Measurements from ENCODE around the gene MAGI2.

Gene MAGI2

DNA sequence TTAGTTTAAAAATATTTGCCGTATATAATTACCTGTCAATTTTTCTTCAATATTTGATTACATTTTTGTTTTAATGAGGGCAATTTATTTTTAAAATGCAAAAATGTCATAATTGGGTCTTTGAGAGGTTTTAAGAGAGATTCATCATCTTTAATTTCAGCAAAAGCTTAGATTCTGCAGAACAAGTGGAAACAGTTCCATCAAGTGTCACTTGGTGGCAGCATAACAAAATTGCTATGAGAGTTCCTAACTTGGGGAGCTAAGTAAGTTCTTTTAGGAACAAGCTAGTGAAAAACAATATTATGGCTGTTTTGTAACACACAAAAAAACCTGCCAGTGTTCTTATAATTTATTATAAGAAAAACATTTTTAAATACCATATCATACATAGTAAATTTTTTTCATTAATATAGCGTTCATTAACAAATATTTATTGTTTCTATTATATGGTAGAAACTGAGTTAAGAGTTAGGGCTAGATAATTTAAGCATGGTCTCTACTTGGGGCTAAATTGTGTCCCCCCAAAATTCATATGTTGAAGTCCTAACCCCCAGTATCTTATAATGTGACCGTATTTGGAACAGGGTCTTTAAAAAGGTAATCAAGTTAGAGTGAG lies 155.2 kb downstream of the MAGI2 start:
- DNase-seq: peak; percentile 77

DNA sequence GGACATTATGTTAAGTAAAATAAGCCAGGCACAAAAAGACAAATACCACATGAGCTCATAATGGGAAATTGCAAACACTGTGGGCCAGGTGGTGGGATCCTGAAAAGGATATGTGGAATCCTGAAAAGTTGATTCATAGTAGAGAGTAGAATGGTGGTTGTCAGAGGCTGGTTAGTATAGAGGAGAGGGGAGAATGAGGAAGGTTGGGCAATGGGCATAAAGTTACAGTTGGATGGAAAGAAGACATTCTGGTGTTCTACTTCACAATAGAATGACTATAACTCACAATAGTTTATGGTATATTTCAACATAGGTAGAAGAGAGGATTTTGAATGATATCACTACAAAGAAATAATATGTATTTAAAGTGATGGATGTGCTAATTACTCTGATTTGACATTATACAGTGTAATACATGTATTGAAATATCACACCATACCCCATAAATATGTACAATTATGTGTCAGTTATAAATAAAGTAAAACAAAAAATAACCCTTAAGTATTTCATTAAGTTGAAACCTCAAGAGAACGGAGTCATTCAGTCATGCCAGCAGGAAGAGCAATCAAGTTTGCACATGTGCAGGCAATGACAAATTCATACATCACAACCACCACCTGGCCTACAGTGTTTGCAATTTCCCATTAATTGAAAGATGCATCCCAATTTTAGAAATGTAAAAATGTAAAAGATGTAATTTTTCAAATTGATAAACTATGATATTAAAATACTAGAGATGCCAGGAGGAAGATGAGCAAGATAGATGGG lies 156.7 kb downstream of the MAGI2 start:
- DNase-seq: no peak

GRCh38 chr7:79293655-79294142 lies 159.8 kb downstream of the MAGI2 start:
- no peak for DNase-seq

DNA sequence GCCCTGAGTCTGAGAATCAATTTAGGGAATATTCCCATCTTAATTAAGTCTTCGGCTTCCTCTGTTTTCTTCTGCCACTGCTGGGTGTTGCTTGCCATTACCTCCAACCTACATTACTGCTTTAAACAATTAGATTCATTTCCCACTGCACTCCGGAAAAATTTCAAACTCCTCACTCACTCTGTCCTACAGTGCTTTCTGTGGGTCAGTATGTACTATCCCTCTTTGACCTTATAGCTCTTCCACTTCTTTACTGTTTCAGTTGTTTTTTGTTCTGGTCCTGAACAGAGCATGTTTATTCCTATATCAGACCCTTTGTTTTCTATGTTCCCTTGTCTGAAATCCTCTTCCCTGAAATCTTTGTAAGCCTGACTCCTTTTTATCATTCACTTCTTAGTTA lies 160.6 kb downstream of the MAGI2 start:
- DNase-seq: no peak

- no peak for DNase-seq
These were observed 162.0 kb downstream of the MAGI2 start for GRCh38 chr7:79291498-79291865.

- no peak for DNase-seq
These were observed 162.5 kb downstream of the MAGI2 start for GRCh38 chr7:79290841-79291497.

GRCh38 chr7:79290398-79290797 lies 163.1 kb downstream of the MAGI2 start:
- no peak for DNase-seq

DNA sequence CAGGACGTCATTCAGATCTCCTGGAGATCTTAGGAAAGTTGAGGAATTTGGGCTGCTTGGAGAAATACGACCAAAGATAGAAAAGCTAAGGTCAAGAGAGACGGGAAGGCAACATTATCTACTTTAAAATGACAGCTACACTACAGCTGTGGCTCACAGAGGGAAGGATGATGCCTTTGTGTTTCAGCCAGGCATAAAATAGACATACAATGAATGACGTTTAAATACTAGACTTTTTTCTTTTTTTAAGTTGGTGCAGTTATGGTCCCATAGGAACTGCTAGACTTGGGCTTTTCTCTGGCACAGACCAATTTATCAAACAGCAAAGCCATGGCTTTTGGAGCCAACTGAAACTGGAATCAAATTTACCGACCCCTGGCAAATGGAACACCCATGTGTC lies 164.8 kb downstream of the MAGI2 start:
- no peak for DNase-seq

- DNase-seq: no peak
These were observed 165.5 kb downstream of the MAGI2 start for GRCh38 chr7:79287981-79288380.

- DNase-seq: no peak
These were observed 167.3 kb downstream of the MAGI2 start for GRCh38 chr7:79286181-79286580.

GRCh38 chr7:79285756-79286155 lies 167.7 kb downstream of the MAGI2 start:
- no peak for DNase-seq

DNA sequence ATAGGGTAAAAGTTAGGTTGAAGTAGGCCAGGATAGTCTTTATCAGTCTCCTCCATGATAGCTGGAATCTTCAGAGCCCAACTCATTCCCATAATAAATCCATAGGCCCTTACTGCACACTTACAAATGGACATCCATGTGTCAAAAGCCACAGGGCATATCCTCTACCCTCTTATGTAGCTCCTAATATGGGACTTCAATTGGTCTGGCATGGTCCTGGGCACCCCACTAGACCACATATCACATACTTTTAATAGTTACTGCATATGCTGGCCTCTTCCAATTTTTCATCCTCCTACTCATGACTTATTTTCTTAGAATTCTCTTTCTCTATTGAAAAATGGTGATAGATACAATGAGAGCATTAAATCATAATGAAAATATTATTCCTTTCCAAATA lies 169.3 kb downstream of the MAGI2 start:
- DNase-seq: no peak

- DNase-seq: no peak
These were observed 170.4 kb downstream of the MAGI2 start for GRCh38 chr7:79282882-79283602.

GRCh38 chr7:79282070-79282694 lies 171.3 kb downstream of the MAGI2 start:
- DNase-seq: peak; percentile 48

GRCh38 chr7:79281426-79281825 lies 172.0 kb downstream of the MAGI2 start:
- DNase-seq: no peak

DNA sequence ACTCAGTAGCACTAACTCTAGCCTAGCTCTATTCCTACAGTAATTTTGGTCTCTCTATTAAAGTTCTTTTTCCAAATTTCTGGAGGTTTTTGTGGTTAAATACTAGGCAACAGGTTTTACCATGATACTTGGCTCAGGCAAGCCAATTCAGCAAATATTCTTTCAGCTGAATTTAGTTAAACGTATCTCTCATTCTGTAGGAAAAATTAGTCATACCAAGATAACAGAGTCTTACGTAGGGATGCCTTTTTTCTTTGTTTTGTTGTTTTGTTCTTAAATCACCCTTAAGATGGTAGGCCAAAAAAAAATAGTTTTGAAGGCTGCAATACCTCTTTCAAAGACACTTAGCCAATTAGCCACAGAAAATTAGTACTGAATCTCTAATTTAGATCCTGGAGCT lies 180.5 kb downstream of the MAGI2 start:
- DNase-seq: no peak

DNA sequence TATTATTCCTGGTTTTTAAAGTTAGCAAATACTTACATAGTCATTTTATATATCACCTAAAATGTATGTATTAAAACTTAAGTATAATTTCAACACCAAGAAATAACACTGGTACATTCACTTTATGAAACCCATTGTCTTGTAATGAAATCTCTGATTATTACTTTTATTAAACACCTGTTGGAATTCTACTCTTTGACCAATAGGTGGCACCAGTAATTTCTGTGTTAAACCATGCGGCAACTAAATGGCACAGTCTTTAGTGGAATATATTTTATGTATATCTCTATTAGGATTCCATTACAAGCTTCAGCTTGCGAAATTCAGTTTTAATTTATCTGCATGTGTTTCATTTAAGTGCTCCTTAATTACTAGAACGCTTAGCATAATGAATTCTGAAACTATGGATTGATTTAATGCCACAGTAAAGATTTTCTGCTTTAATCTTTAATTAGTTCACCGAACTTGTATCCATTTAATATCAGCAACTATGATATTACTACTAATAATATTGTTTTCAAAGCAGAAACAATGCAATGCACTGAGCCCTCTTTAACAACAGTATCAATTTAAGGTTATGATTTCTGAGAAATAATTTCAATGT lies 181.3 kb downstream of the MAGI2 start:
- peak; percentile 27 for DNase-seq

- DNase-seq: no peak
These were observed 184.7 kb downstream of the MAGI2 start for GRCh38 chr7:79268730-79269129.

- no peak for DNase-seq
These were observed 194.6 kb downstream of the MAGI2 start for GRCh38 chr7:79258826-79259225.

GRCh38 chr7:79257959-79258358 lies 195.5 kb downstream of the MAGI2 start:
- DNase-seq: no peak

DNA sequence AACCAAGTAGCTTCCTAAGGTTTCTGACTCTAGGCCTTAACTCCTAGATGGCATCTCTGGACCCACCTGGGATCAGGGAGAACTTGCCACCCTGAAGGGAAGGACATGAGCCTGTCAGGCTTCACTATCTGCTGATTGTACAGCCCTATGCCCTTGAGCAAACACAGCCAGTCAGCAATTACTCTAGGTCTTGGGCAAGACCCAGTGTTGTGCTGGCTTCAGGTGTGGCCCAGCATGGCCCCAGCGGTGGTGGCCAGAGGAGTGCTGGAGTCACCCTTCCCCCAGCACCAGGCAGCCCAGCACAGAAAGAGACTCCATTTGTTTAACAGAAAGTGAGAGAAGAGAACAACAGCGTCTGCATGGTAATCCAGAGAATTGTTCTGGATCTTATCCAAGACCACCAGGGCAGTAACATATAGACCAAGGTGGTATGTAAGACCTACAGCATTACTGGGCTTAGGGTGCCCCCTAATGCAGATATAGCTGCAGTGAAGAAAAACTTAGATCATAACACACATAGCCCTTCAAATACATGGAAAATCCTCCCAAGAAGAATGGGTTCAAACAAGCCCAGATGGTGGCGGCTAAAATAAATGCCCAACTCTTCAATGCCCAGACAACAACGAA lies 207.7 kb downstream of the MAGI2 start:
- DNase-seq: no peak

- DNase-seq: no peak
These were observed 209.0 kb downstream of the MAGI2 start for GRCh38 chr7:79244482-79244881.
